ENCODE results near the gene PPM1G.

GRCh38 chr2:27420996-27421395 lies 11.6 kb upstream of the PPM1G start:
- TF ChIP-seq SUZ12 (IDR thresholded peaks at IDR 0.05; ENCODE audit: extremely low read depth, insufficient read depth, insufficient read length) (no peak), YY1 (IDR thresholded peaks at IDR 0.05; ENCODE audit: insufficient read depth, insufficient read length) (no peak), ZNF274 (IDR thresholded peaks at IDR 0.05; ENCODE audit: low read depth, low read length) (no peak)
